HG02588 (cell line): ENCODE results near the gene PLXNA4.
"Not testable (repeated sequence)": the region's sequence is repeated elsewhere in the genome, so short reads cannot be mapped to it uniquely, and the experiment has no call there.

Experiments used
- ATAC-seq: cut with Tn5 transposase; IDR thresholded peaks from one replicate; pipeline ENCODE4 v1.9.1; 2021; ENCODE audit warnings: mild to moderate bottlenecking, moderate library complexity; ENCODE audit not compliant: unreplicated experiment

The PLXNA4 gene

DNA sequence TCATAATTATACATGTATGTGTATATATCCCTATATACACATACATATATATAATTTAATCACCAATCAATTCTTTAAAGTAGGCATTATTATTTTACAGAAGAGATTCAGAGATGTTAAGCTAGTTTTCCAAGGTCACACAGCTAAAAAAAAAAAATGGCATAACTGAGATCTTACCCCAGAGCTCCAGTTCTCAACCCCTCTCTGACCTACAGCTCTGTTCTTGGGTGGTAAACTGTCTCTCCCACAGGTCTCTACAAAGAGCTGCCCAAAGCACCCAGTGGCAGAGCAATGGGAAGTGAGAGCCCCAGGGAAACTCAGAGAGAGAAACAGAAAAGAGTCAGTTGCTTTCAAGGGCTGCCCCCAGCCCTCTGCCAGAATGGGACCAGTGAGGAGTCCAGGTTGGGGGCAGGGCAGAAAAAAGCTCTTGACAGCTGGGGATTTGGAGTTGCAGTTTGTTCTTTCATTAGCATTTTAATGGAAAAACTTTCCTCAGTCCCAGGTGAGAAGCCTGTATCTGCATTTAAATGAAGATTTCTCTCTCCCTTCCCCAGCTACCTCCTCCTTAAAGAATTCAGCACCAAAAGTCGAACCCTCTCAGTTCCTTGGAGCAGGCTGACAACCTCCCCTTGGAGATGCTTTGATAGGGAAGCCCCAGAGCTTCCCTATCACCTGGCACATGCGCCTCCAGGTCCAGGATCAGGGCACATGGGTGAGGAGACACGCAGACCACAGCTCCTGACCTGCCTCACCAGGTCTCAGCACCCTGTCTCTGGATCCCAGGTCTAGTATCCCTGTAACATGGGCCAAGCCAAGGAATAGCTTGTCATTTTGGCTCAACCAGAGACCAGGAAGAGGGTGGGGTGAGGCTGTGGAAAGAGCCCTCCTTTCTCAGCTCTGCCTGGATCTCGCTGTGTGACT is 388.1 kb downstream of the PLXNA4 start:
- no peak for ATAC-seq

DNA sequence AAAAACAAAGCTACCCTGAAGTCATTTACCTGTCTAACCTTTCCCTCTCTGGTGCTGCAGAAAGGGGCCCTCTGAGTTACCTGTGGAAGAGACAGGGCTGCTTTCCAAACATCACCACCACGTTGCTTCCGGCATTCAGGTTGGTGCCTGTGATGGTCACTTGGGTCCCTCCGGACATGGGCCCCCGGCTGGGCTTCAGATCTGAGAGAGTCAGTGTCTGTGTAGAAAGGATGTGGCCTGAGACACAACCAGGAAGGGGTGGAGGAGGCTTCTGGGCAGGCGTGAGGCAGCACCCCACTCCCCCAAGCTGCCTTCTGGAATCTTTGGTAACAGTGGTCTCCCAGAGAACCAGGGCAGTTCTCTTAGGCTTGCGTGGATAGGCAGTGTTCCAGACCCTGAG is 388.9 kb downstream of the PLXNA4 start:
- ATAC-seq: no peak

DNA sequence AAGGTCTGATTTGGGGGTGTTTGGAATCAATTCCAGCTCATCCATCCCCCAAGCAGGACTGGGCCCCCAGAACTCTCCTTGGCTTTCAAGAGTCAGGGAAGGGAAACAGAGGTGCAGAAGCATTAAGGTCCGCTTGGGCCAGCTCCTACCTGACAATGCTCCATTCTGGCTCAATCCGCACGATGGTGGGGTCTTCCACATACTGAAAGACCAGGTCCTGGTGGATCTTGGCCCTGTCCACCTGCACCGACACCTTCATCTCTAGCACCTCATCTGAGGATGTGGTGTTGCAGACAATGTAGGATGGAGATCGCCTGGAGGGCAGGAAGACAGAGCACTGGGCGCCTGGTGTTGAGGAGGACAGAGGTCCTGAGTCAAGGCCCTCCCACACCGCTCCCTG is 391.1 kb downstream of the PLXNA4 start:
- ATAC-seq: no peak

DNA sequence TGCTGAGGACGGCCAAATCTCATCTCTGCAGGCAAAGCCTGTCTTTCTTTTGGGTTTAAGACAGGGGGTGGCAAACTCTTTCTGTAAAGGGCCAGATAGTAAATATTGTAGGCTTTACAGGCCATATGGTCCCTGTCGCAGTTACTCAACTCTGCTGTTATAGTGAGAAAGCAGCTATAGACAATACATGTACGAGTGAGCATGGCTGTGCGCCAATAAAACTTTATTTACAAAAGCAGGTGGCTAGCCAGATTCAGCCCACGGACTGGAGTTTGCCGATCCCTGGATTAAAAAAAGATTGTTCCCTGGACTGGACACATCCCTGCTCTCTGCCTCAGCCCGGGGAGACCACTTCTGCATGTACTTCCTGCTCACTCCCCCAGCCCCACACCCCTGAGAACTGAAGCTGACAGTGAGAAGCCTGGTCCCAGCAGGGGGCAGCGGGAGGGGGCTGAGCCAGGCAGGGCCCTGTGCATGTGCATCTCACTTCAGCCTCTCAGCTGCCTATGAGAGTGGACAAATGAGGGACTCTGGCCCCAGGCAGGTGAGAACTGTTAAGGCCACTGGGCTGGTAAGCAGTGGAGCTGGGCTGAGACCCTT is 392.4 kb downstream of the PLXNA4 start:
- ATAC-seq: no peak

DNA sequence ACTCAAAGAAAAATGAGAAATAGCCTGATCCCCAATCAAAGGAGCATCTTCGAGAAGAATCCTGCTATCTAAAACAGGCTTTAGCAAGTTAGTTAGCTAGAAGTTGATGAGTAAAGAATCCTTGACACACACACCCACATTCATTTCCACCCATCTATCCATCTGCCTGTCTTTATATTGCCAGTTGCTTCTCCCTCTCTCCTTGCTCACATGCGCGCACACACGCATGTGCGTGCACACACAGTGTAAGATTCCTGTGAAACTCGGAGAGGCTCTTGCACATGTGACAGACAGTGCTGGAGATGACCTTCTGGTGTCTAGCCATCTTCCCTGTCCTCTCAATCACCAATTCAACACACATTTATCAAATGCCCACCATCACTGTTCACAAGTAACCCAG is 393.3 kb downstream of the PLXNA4 start:
- ATAC-seq: no peak

DNA sequence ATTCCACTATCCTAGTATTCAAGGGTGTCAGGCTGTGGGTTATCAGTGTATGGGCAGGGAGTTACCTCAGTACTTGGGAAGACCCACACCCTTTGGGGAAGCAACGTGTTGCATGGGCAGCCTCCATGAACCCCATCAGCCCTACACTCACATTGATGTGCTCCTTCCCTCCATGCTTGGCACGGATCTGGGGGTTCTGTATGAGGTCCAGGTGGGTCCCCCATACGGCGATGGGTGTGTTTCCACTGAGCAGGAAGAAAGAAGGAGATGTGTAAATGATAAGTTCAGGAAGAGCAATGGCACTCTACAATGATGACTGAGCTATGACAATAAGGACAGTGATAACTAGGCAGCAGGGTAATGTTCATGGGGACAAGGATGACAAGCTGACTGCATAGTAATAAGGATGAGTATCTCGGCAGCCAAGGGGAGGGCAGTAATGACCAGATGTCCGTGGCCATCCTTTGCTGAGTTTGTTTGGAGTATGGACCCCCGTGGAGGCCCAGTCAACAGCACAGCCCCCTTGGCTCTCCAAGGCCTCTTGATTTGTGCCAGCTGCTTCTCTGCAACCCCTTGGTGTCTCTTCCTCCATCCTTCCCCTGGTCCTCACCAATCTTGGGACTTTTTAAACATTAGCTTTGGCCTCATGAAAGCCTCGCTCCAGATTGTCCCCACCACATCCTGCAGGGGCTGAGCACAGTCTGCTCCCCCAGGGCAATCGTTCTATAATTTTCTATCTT is 394.2 kb downstream of the PLXNA4 start:
- ATAC-seq: no peak

DNA sequence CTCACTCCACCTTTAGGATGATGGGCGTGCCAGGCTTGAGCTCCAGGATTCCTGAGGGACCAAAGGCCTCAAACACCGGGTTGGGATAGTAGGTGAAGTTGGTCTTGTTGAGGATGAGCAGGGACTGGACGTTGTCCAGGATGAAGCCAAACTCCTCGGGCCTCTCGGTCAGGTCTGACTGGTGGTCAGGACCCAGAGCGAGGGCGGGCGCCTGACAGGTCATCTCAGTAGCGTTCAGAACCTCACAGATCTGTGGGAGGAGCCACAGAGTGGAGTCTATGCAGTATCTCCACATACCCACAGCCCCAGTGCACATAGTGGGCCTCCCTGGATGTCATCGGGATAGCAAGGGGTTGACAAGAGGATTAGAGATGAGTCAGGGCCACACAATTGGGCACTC is 394.9 kb downstream of the PLXNA4 start:
- ATAC-seq: no peak

DNA sequence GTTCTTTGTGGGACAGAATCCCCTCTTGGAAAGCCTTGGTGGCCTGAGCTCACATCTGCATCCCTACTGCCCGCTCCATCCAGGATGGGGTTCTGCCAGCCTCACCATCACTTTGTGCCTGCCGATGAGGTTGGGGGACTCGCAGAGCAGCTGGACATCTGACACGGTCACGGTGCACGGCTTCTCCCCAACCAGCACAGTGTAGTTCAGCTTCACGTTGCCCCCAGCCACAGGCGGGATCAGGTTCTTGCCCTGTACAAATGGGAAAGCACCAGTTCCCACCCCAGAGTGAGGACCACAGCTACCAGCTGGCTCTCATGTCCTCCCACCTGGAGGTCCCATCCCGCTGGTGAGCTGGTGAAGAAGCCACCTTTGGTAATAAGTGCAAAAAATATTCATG is 395.8 kb downstream of the PLXNA4 start:
- ATAC-seq: no peak

DNA sequence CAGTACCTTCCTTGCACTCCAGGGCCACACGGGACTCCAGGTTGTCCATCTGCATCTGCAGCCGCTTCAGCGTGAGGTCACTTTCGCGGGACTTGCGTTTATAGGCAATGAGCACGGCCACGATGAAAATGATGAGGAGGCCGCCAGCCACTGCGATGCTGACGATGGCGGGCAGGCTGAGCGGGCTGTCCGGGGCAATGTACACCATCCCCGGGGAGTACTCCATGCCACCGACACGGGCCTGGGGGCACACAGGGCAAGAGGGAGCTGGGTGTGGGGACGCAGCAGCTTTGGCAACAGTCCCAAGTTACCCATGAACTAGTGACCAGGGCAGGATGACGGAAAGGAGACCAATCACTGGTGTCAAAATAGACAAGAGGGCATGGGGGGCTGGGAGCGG is 396.6 kb downstream of the PLXNA4 start:
- ATAC-seq: no peak

DNA sequence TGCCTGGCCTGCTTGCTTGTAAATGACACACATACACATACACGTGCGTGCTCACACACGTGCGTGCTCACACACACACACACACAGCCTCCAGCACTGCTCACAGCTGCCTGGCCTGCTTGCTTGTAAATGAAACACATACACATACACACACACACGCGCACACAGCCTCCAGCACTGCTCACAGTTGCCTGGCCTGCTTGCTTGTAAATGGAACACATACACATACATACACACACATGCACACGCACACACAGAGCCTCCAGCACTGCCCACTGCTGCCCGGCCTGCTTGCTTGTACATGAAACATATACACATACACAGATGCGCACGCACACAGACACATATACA is 397.2 kb downstream of the PLXNA4 start:
- ATAC-seq: no peak

DNA sequence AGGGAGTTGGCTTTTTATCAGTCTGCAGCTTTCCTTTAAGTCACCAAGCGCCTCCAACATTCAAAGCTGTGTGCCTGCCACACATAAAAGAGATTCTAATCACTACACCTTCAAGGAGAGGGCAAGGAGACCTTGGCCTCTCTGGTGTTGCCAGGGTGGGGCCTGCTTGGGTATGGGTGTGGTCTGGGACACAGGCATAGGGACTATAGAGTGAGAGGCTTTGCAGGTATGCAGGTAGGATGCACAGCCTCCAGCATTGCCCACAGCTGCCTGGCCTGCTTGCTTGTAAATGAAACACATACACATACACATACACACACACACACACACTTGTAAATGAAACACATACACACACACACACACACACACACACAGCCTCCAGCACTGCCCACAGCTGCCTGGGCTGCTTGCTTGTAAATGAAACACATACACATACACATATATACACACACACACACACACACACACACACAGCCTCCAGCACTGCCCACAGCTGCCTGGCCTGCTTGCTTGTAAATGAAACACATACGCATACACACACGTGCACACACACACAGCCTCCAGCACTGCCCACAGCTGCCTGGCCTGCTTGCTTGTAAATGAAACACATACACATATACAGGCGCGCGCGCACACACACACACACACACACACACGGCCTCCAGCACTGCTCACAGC is 397.7 kb downstream of the PLXNA4 start:
- ATAC-seq: not testable (repeated sequence)

DNA sequence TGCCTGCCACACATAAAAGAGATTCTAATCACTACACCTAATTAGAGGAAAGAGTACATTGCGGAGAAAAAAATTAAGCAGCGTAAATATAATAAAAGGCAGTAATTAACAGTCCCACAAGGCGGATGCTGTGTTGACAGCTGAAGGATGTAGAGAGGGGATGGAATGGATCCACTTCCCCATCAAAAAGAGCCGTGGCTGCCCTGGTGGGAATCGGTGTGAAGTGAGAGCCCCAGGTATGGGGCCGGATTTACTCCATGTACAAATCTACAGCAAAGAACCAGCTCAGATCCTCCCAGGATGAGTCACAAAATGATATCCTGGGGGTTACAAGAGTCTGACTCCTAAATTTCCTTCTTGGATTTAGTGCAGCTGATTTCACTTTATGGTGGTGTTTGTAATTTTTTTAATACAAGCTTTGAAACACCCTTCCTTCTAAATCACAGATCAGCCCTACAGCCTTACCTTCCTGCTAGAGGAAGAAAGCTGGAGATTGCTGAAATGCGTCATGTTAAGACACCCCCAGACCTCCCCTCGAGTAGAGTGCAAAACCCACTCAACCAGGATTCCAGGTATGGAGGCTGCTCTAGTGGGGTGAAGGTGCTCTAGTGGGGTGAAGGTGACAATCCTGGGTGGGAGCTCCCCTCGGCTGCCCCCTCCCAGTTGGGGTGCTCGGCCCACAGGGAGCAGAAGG is 398.4 kb downstream of the PLXNA4 start:
- no peak for ATAC-seq

DNA sequence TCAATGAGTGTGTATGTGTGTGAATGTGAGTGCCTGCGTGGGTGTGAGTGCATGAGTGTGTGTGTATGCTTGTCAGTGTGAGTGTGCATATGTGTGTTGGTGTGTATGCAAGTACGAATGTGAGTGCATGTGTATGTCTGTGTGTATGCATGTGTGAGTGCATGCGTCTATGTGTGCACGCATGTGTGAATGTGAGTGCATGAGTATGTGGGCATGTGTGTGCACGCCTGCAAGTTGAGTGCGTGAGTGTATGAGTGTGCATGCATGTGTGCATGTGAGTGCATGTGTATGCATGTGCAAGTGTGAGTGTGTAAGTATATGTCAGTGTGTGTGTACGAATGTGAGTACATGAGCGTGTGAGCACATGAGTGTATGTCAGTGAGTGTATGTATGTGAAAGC is 399.6 kb downstream of the PLXNA4 start:
- ATAC-seq: no peak

DNA sequence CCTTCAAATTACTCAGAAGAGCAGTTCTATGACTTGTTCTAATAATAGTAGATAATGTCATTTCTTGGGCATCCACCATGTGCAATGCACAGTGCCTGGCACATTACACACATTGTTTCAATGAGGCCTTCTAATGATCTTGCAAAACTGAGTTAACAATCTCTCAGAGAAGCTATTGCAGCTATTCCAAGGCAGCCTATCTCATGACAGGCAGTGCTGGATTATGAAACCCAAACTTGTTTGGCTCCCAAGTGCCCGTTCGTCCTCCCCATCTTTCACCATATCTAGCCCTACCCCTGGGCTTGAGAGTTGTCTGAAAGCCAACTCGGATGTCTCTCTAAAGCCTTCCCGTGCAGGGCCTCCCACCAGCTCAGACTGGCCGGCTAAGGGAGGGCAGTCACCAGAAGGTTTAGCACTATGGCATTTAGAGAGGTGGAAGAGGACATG is 405.1 kb downstream of the PLXNA4 start:
- ATAC-seq: no peak

DNA sequence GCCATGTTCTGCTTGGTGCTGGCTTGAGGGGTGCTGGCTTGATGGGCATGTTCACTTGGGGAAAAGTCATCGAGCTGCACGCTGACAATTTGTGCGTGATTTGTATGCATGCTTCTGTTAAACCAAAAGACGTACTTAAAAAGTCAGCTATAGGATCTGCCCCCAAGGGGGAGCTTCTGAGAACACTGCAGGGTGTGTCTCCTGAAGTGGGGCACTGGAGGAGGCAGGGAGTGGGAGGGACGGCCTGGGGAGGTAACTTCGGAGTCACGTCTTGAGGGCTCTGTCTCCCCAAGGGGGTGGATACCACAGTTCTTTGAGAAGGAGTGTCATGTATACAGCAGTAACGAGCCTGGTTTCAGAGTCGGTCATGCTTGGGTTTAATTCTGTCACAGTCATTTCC is 406.5 kb downstream of the PLXNA4 start:
- ATAC-seq: no peak

DNA sequence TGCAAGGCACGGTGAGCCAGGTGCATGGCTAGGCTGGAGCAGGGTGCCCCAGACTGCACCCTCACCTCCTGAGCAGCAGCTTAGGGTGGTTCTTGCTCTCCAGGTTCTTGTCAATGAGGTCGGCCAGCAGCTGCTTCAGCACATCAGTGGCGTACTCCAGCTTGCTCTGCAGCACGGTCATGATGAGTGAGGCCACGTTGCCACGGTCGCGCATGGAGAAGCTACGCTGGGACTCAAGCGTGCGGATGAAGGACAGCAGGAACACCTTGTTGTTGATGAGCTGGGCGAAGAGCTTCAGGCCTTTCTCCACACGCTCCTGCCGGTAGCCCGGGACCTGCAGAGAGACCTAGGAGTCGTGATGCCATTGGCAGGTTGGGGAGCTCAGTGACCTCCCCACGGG is 408.0 kb downstream of the PLXNA4 start:
- ATAC-seq: no peak

DNA sequence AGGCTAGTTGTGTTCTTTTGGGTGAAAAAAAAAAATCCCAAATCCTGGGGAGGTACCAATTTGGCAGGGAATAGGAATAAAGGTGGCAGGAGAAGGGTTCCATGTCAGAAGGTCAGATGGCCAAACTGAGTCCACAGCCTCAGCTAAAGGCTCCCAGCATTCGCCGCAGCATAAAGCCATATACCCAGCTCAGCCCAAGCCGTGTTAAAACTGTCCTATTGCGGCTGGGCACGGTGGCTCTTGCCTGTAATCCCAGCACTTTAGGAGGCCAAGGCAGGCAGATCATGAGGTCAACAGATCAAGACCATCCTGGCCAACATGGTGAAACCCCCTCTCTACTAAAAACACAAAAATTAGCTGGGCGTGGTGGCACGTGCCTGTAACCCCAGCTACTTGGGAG is 410.6 kb downstream of the PLXNA4 start:
- ATAC-seq: not testable (repeated sequence)

DNA sequence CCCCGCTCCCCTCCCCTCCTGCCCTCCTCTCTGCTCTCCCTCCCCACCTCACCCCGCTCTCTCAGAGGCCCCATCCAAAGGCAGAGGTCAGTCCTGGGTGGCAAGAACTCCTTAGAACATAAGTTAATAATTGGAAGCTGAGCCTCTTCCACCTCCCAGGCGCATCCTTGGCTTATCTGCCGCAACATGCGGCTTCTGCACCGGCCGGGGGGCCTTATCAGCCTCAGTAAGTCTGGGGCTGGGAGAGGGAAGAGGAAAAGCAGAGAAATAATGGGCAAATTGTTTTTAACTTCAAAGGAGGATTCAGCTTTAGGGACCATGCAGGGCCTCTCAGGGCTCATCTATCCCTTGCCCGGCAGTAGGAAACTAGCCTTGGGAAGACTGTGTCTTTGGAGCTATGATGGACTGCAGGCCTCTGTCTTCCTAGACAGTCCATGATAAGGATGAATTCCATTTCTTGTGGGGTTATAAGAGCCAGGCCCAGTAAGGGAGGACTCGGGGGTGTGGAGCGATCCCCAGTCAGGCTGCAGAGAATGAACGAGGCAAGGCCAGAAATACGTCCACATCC is 411.6 kb downstream of the PLXNA4 start:
- ATAC-seq: no peak

DNA sequence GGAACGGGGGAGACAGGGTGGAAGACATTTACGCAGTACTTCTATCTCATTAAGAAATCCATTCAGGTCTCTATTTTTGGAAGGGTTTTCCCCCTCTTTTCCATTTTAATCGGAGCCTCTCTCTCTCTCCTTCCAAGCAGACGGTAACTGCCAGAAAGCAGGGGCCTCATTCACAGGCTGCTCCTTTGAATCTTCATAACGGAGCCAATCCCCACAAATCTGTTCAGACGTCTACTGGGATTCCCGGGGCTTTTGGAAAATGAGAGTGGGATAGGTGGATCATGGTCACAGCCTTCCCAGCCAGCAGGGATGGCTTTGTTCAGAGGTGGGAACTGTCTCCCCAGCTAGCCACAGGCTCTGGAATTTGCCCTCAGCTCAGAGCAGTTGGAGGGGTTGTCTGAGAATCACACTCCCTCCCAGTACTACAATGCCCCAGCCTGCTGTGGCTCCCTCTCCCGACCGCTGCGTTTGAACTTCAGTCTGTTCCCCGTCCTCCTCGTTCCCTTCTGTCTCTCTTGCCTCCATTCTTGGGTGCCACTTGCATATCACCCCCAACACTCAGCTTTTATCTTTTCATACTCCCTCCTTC is 413.6 kb downstream of the PLXNA4 start:
- ATAC-seq: no peak

DNA sequence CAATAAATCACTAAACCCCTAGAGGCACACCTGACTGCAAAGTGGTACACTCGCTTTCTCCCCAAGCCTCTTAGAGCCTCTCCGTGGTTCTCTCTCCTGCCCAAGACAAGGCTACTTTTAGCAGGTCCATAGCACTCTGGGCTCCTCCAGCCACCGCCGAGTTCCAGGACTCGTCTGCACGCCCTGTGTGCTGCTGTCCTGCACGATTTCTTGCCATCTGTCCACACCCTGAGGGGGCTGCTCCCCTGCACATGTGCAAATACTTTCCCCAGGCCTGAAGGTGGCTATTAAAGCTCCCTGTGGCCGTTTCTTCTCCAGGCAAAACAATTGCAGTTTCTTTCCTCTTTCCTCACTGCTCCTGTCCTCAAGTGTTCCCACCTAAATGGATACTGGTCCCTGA is 414.3 kb downstream of the PLXNA4 start:
- no peak for ATAC-seq
